ENCODE data around the gene UXS1. TPM values are rescaled to one million over a fixed set of nuclear protein-coding genes. Genes with fewer than 3 reads are reported as not detected.
A peak's percentile ranks its signal among the peaks of the same experiment; 100 is the strongest.

Gene UXS1
- polyA plus RNA-seq, 3 donors = 23.4 to 33.8 (median 29.3) TPM

GRCh38 chr2:106089611-106090010 lies 104.5 kb downstream of the UXS1 start:
- H3K4me1 ChIP-seq (ENCODE audit: control insufficient read depth in 1 of 2, insufficient read depth in 2 of 2, low read length in 2 of 2) = no peaks in the 10 kb centered on the region
- H3K4me1 Mint-ChIP-seq = peaks cover 3% of the 10 kb centered on the region

GRCh38 chr2:106085181-106085940 lies 108.7 kb downstream of the UXS1 start:
- Histone ChIP-seq H3K4me3 (replicated peaks in 1 of 3; ENCODE audit: low read depth in 2 of 3, low read length in 3 of 3) (no peak overlapping the region), H3K9me3 (replicated peaks in 1 of 2; ENCODE audit: control insufficient read depth in 1 of 2, insufficient read depth in 1 of 2, low read length in 2 of 2) (no peaks in the 10 kb centered on the region), H3K4me2 (replicated peaks; ENCODE audit: extremely low read depth, low read length, poor library complexity, severe bottlenecking) (no peak overlapping the region), H3K9ac (ENCODE audit: insufficient read depth, low read length, poor library complexity, severe bottlenecking) (no peak overlapping the region), H4K20me1 (ENCODE audit: insufficient read depth, low read length) (no peaks in the 10 kb centered on the region), H3K36me3 (replicated peaks in 1 of 2; ENCODE audit: control insufficient read depth in 1 of 2, insufficient read depth in 2 of 2, low read length in 2 of 2) (no peaks in the 10 kb centered on the region), H2AFZ (ENCODE audit: insufficient read depth, low read depth, low read length, poor library complexity, severe bottlenecking) (no peak overlapping the region), H3K79me2 (ENCODE audit: insufficient read depth, low read length) (no peaks in the 10 kb centered on the region), H3K27me3 (ENCODE audit: control insufficient read depth in 2 of 2, insufficient read depth in 2 of 2, low read length in 2 of 2) (no peaks in the 10 kb centered on the region), H3K27ac (ENCODE audit: low read depth in 1 of 2, low read length in 2 of 2) (no peak overlapping the region), H3K4me1 (ENCODE audit: control insufficient read depth in 1 of 2, insufficient read depth in 2 of 2, low read length in 2 of 2) (no peaks in the 10 kb centered on the region)
- Mint-ChIP-seq H3K27ac (peak overlapping the region in 1 of 7 donors; percentile 33), H3K4me3 (no peak overlapping the region), H3K9me3 (peaks cover 0 to 3% (median 0%) of the 10 kb centered on the region in 7 donors), H3K36me3 (peaks cover 2 to 3% of the 10 kb centered on the region in 2 donors), H3K27me3 (ENCODE audit: low read depth in 3 of 3) (peaks cover 0 to 6% (median 1%) of the 10 kb centered on the region in 3 donors), H3K4me1 (no peaks in the 10 kb centered on the region)
- TF ChIP-seq, protein P1, sequence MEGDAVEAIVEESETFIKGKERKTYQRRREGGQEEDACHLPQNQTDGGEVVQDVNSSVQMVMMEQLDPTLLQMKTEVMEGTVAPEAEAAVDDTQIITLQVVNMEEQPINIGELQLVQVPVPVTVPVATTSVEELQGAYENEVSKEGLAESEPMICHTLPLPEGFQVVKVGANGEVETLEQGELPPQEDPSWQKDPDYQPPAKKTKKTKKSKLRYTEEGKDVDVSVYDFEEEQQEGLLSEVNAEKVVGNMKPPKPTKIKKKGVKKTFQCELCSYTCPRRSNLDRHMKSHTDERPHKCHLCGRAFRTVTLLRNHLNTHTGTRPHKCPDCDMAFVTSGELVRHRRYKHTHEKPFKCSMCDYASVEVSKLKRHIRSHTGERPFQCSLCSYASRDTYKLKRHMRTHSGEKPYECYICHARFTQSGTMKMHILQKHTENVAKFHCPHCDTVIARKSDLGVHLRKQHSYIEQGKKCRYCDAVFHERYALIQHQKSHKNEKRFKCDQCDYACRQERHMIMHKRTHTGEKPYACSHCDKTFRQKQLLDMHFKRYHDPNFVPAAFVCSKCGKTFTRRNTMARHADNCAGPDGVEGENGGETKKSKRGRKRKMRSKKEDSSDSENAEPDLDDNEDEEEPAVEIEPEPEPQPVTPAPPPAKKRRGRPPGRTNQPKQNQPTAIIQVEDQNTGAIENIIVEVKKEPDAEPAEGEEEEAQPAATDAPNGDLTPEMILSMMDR (IDR thresholded peaks at IDR 0.05) = peak; percentile 22
- DNase-seq = no peak
- intact Hi-C loops (cut with micrococcal nuclease) = no loop called here
- 20% methylated on average over 1 of the region's 9 CpGs for WGBS (ENCODE audit: insufficient coverage)

More at GRCh38 chr2:106089611-106090010, 104.5 kb downstream of the UXS1 start:
- Histone ChIP-seq H3K79me2 (ENCODE audit: insufficient read depth, low read length) (no peaks in the 10 kb centered on the region), H2AFZ (ENCODE audit: insufficient read depth, low read depth, low read length, poor library complexity, severe bottlenecking) (no peak overlapping the region), H3K4me3 (replicated peaks in 1 of 3; ENCODE audit: low read depth in 2 of 3, low read length in 3 of 3) (no peak overlapping the region), H3K9ac (ENCODE audit: insufficient read depth, low read length, poor library complexity, severe bottlenecking) (no peak overlapping the region), H3K27me3 (ENCODE audit: control insufficient read depth in 2 of 2, insufficient read depth in 2 of 2, low read length in 2 of 2) (no peaks in the 10 kb centered on the region), H3K27ac (ENCODE audit: low read depth in 1 of 2, low read length in 2 of 2) (no peak overlapping the region), H3K9me3 (replicated peaks in 1 of 2; ENCODE audit: control insufficient read depth in 1 of 2, insufficient read depth in 1 of 2, low read length in 2 of 2) (no peaks in the 10 kb centered on the region), H3K36me3 (replicated peaks in 1 of 2; ENCODE audit: control insufficient read depth in 1 of 2, insufficient read depth in 2 of 2, low read length in 2 of 2) (peaks cover 7 to 28% of the 10 kb centered on the region in 2 donors), H4K20me1 (ENCODE audit: insufficient read depth, low read length) (no peaks in the 10 kb centered on the region), H3K4me2 (replicated peaks; ENCODE audit: extremely low read depth, low read length, poor library complexity, severe bottlenecking) (no peak overlapping the region)
- intact Hi-C loops (cut with micrococcal nuclease) = no loop called here
- H3K4me3 Mint-ChIP-seq = no peak overlapping the region
- peaks cover 34 to 37% of the 10 kb centered on the region in 2 donors for H3K36me3 Mint-ChIP-seq
- peaks cover 0 to 3% (median 0%) of the 10 kb centered on the region in 7 donors for H3K9me3 Mint-ChIP-seq
- no peak for DNase-seq
- TF ChIP-seq, protein P1 (IDR thresholded peaks at IDR 0.05) = no peak
- peak overlapping the region in 1 of 7 donors; percentile 28 for H3K27ac Mint-ChIP-seq
- H3K27me3 Mint-ChIP-seq (ENCODE audit: low read depth in 3 of 3) = peaks cover 0 to 5% (median 1%) of the 10 kb centered on the region in 3 donors
- 100% methylated on average over 1 of the region's 1 CpG for WGBS (ENCODE audit: insufficient coverage)

All from CD14-positive monocyte (primary cell).